Breast epithelium (tissue), 3 donors: ENCODE data around the gene ZNF789.

Experiments used
- CTCF ChIP-seq, 3 donors: fragments of 450-650 bp; IDR thresholded peaks; one replicate each; pipeline ENCODE4 v1.5.1; 2016 to 2017; ENCODE audit warnings: antibody characterized with exemption in 3 of 3, mild to moderate bottlenecking in 3 of 3, moderate library complexity in 3 of 3
- POLR2A ChIP-seq: fragments of 450-650 bp; IDR thresholded peaks from one replicate; pipeline ENCODE4 v1.6.1; 2016; ENCODE audit warnings: antibody characterized with exemption, mild to moderate bottlenecking, moderate library complexity
- POLR2AphosphoS5 ChIP-seq, 3 donors: sonication (generic); formaldehyde crosslinking; IDR thresholded peaks; one replicate each; pipeline ENCODE4 v1.6.1; 2017; ENCODE audit warnings: antibody characterized with exemption in 3 of 3

- TF ChIP-seq CTCF (IDR thresholded peaks at IDR 0.05) = no peak
- TF ChIP-seq POLR2A = no peak
- no peak for TF ChIP-seq POLR2AphosphoS5 (IDR thresholded peaks at IDR 0.05)
These were observed 7.3 kb upstream of the ZNF789 start for GRCh38 chr7:99465421-99465768.
